ENCODE results near the gene CHKA.
"Not testable (repeated sequence)": the region's sequence is repeated elsewhere in the genome, so short reads cannot be mapped to it uniquely, and the experiment has no call there.

The CHKA gene

GRCh38 chr11:68116126-68116525 lies 5.1 kb downstream of the CHKA start:
- no peak for DNase-seq (ENCODE audit: low read depth in 2 of 2)

GRCh38 chr11:68115285-68115684 lies 5.9 kb downstream of the CHKA start:
- no peak for DNase-seq (ENCODE audit: low read depth in 2 of 2)

- no peak for DNase-seq (ENCODE audit: low read depth in 2 of 2)
Observed at GRCh38 chr11:68113986-68114385, 7.2 kb downstream of the CHKA start.

- no peak for DNase-seq (ENCODE audit: low read depth in 2 of 2)
Observed at GRCh38 chr11:68107689-68108088, 13.5 kb downstream of the CHKA start.

GRCh38 chr11:68106165-68106940 lies 14.8 kb downstream of the CHKA start:
- DNase-seq (ENCODE audit: low read depth in 2 of 2), result no peak

- no peak for DNase-seq (ENCODE audit: low read depth in 2 of 2)
Observed at GRCh38 chr11:68099474-68100405, 21.4 kb downstream of the CHKA start.

- DNase-seq (ENCODE audit: low read depth in 2 of 2), result no peak
Observed at GRCh38 chr11:68099057-68099456, 22.1 kb downstream of the CHKA start.

- DNase-seq (ENCODE audit: low read depth in 2 of 2), result no peak
Observed at GRCh38 chr11:68096962-68097361, 24.2 kb downstream of the CHKA start.

GRCh38 chr11:68093565-68093964 lies 27.6 kb downstream of the CHKA start:
- no peak for DNase-seq (ENCODE audit: low read depth in 2 of 2)

- DNase-seq (ENCODE audit: low read depth in 2 of 2), result not testable (repeated sequence)
Observed at GRCh38 chr11:68092946-68093345, 28.2 kb downstream of the CHKA start.

GRCh38 chr11:68092411-68092810 lies 28.8 kb downstream of the CHKA start:
- no peak for DNase-seq (ENCODE audit: low read depth in 2 of 2)

- no peak for DNase-seq (ENCODE audit: low read depth in 2 of 2)
Observed at GRCh38 chr11:68090706-68091105, 30.5 kb downstream of the CHKA start.

GRCh38 chr11:68090287-68090686 lies 30.9 kb downstream of the CHKA start:
- DNase-seq (ENCODE audit: low read depth in 2 of 2), result no peak

GRCh38 chr11:68089679-68090078 lies 31.5 kb downstream of the CHKA start:
- DNase-seq (ENCODE audit: low read depth in 2 of 2), result no peak

GRCh38 chr11:68083517-68083916 lies 37.7 kb downstream of the CHKA start:
- no peak for DNase-seq (ENCODE audit: low read depth in 2 of 2)

GRCh38 chr11:68082481-68082880 lies 38.7 kb downstream of the CHKA start:
- DNase-seq (ENCODE audit: low read depth in 2 of 2), result no peak

- no peak for DNase-seq (ENCODE audit: low read depth in 2 of 2)
Observed at GRCh38 chr11:68081691-68082090, 39.5 kb downstream of the CHKA start.

GRCh38 chr11:68080860-68081259 lies 40.3 kb downstream of the CHKA start:
- no peak for DNase-seq (ENCODE audit: low read depth in 2 of 2)

- no peak for DNase-seq (ENCODE audit: low read depth in 2 of 2)
Observed at GRCh38 chr11:68077617-68078582, 43.3 kb downstream of the CHKA start.

GRCh38 chr11:68076371-68077042 lies 44.7 kb downstream of the CHKA start:
- DNase-seq (ENCODE audit: low read depth in 2 of 2), result no peak

Measured in stimulated activated CD8-positive, alpha-beta memory T cell treated with anti-CD3 and anti-CD28 coated beads, Interleukin-7, amount 100 ng/mL, for 1 hour (primary cell).